A549 treated with AZD9567 at 1 μM for 4 hours (cell line): ENCODE data around the gene MAP2K3. TPM values are rescaled to one million over a fixed set of nuclear protein-coding genes. Genes with fewer than 3 reads are reported as not detected.

Source experiments
- total RNA-seq: library from RNA; stranded (reverse); fragments of 200-300 nt; extraction: Qiagen RNA extraction; gene quantifications from 5 replicates; pipeline ENCODE4 v1.2.3, GENCODE V29; 2022; ENCODE audit not compliant: insufficient read depth

The MAP2K3 gene
- 92.1 to 156 TPM (median 102 TPM) in 5 replicates for total RNA-seq

DNA sequence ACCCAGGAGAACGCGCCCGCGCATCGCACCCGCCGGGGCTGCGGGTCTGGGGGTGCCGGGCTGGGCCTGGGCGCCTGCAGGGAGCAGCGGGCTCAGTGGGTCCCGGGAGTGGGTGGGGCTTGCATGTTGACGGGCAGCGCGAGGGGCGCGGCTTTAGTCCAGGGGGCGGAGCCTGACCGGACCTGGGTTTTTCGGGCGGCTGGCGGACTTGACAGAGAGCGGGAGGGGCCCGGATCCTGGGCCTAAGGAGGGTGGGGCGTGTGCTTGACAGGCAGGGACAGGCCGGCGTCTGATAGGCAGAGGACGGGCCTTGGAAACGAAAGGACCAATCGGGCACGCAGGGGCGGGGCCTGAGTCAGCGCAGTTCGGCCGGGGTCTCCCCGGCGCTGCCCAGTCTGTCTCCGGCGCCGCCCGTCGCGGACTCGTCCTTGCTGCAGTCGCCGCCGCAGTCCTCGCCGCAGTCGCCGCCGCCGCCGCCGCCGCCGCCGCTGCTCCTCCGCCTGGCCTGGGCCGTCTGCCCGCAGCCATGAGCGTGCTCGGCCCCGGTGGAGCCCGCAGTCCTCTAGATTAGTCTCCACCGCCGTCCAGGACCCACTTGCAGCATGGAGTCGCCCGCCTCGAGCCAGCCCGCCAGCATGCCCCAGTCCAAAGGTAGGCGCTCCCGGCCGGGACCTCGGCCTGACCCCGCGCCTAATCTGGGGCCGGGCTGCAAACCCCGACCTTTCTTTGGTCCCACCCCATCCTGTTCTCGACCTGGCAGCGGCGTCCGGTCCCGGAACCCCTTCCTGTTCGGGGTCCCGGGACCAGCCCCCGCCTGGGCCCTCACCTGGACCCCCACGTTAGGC, at the start of gene MAP2K3:
TSS of gene MAP2K3 (plus strand) at position 393 of the 845 bp plus-strand sequence. CDS start at position 603, 210 bp downstream.

DNA sequence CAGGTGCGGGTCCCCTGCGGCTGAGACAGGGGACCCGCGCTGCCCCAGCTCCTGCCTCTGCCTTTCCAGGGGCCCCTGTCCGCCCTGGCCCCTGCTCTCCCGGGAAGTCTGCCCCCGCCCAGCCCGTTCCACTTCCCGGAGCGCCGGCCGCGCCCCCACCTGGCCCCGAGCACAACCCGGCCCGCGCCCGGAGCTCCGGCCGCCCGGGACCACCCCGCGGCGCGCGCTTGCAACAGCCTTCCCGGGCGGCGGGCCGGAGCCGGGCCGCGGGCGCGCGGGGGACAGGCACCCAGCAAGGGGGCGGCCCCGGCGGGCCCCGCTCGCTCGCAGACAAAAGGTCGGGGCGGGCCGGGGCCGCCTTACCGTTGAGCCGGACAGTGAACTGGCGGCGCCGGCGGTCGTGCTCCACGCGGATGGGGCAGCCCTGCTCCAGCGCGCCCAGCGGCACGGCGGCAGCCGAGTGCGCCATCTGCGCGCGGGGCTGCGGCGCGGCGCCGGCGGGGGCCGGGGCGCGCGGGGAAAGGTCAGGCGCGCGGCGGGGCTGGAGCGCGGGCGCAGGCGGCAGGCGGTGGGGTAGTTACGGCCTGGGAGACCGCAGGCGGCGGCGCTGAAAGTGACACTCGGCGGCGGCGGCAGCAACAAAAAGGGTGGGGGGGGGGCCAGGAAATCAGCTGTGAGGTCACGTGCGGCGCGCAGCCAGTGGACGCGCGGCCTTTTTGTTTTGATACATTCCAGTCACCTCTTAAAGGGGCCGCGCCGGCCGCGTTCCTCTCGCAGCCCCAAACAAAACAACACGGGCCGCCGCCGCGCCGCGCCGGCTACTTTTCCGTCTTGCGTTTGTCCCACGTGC, 31.5 kb upstream of the MAP2K3 start, which contains the start of gene NATD1:
TSS of gene NATD1 (minus strand) at position 615 of the 850 bp plus-strand sequence. CDS start at position 469, 146 bp downstream.

Other genes starting within 250 kb of the MAP2K3 start
- gene USP22, start 241.7 kb upstream of the MAP2K3 start, total RNA-seq: 119 to 131 TPM (median 123 TPM) in 5 replicates
- gene DHRS7B, start 157.7 kb upstream of the MAP2K3 start, total RNA-seq: 17.8 to 25.0 TPM (median 20.4 TPM) in 5 replicates
- gene TMEM11, start 70.5 kb upstream of the MAP2K3 start, total RNA-seq: 67.4 to 80.1 TPM (median 69.9 TPM) in 5 replicates
- 1.7 to 3.7 TPM (median 3.3 TPM) in 5 replicates for gene NATD1, start 31.3 kb upstream of the MAP2K3 start, total RNA-seq
- 0.93 to 1.7 TPM (median 1.0 TPM) in 5 replicates for gene KCNJ12, start 91.6 kb downstream of the MAP2K3 start, total RNA-seq